CD14-positive monocyte (primary cell): ENCODE measurements around the gene BPIFB1. TPM values are rescaled to one million over a fixed set of nuclear protein-coding genes. Genes with fewer than 3 reads are reported as not detected.

ENCODE experiments used
- DNase-seq, 3 donors: peaks; one replicate each; pipeline ENCODE4 v3.0.0-alpha.2; 2011 to 2022
- H2AFZ ChIP-seq: 2 replicates; pipeline ENCODE4 v1.6.0; 2012; ENCODE audit warnings: mild to moderate bottlenecking, low read depth, low read length, inconsistent platforms; ENCODE audit not compliant: insufficient read depth, poor library complexity, severe bottlenecking
- H3K27ac ChIP-seq, 2 donors: 1 replicate in 1 of 2; 2 replicates in 1 of 2; pipeline ENCODE4 v1.5.1; 2012 to 2013; ENCODE audit warnings: low read length in 2 of 2, control low read depth in 1 of 2, inconsistent platforms in 1 of 2, low read depth in 1 of 2, mild to moderate bottlenecking in 1 of 2
- H3K27me3 ChIP-seq, 2 donors: one replicate each; pipeline versions ENCODE4 v1.6.0 to v1.6.1; 2011 to 2013; ENCODE audit warnings: low read length in 2 of 2; ENCODE audit not compliant: control insufficient read depth in 2 of 2, insufficient read depth in 2 of 2
- H3K36me3 ChIP-seq, 2 donors: replicated peaks in 1 of 2; 1 replicate in 1 of 2; 2 replicates in 1 of 2; pipeline versions ENCODE4 v1.5.1 to v1.6.1; 2012 to 2013; ENCODE audit warnings: low read length in 2 of 2, control low read depth in 1 of 2, inconsistent platforms in 1 of 2, mild to moderate bottlenecking in 1 of 2; ENCODE audit not compliant: insufficient read depth in 2 of 2, control insufficient read depth in 1 of 2
- H3K4me1 ChIP-seq, 2 donors: 1 replicate in 1 of 2; 2 replicates in 1 of 2; pipeline versions ENCODE4 v1.5.1 to v1.6.1; 2012 to 2013; ENCODE audit warnings: low read length in 2 of 2, control low read depth in 1 of 2, inconsistent platforms in 1 of 2, mild to moderate bottlenecking in 1 of 2, moderate library complexity in 1 of 2; ENCODE audit not compliant: insufficient read depth in 2 of 2, control insufficient read depth in 1 of 2
- H3K4me2 ChIP-seq: replicated peaks from 2 replicates; pipeline ENCODE3; 2012; ENCODE audit warnings: low read length, moderate library complexity, mild to moderate bottlenecking; ENCODE audit not compliant: poor library complexity, severe bottlenecking; ENCODE audit errors: extremely low read depth
- H3K4me3 ChIP-seq, 3 experiments: fragments of 200-600 bp in 1 of 3; sonication (generic) in 1 of 3; replicated peaks in 1 of 3; 1 replicate in 2 of 3; 2 replicates in 1 of 3; pipeline ENCODE4 v1.5.1; 2011 to 2013; ENCODE audit warnings: low read length in 3 of 3, mild to moderate bottlenecking in 3 of 3, control low read depth in 2 of 3, low read depth in 2 of 3, inconsistent platforms in 1 of 3, moderate library complexity in 1 of 3
- H3K79me2 ChIP-seq: 2 replicates; pipeline ENCODE4 v1.6.0; 2012; ENCODE audit warnings: mild to moderate bottlenecking, control low read depth, inconsistent platforms, low read length, moderate library complexity; ENCODE audit not compliant: insufficient read depth
- H3K9ac ChIP-seq: 2 replicates; pipeline ENCODE4 v1.6.0; 2017; ENCODE audit warnings: low read length, mild to moderate bottlenecking; ENCODE audit not compliant: insufficient read depth, poor library complexity, severe bottlenecking
- H3K9me3 ChIP-seq, 2 donors: replicated peaks in 1 of 2; 1 replicate in 1 of 2; 2 replicates in 1 of 2; pipeline versions ENCODE4 v1.5.1 to v1.6.1; 2012 to 2013; ENCODE audit warnings: low read length in 2 of 2, control low read depth in 1 of 2; ENCODE audit not compliant: control insufficient read depth in 1 of 2, insufficient read depth in 1 of 2
- H4K20me1 ChIP-seq: 2 replicates; pipeline ENCODE4 v1.6.0; 2012; ENCODE audit warnings: mild to moderate bottlenecking, low read length, control low read depth, moderate library complexity; ENCODE audit not compliant: insufficient read depth
- H3K27ac Mint-ChIP-seq, 7 donors: one replicate each; pipeline ENCODE4 v1.8.0; 2020; ENCODE audit warnings: mild to moderate bottlenecking in 7 of 7, mixed read lengths in 7 of 7, moderate library complexity in 6 of 7, inconsistent platforms in 2 of 7
- H3K27me3 Mint-ChIP-seq, 3 donors: one replicate each; pipeline ENCODE4 v1.8.0; 2021 to 2022; ENCODE audit warnings: low read depth in 3 of 3, mild to moderate bottlenecking in 3 of 3, mixed read lengths in 3 of 3, moderate library complexity in 3 of 3, inconsistent platforms in 1 of 3
- H3K36me3 Mint-ChIP-seq, 2 donors: one replicate each; pipeline ENCODE4 v1.8.0; 2020; ENCODE audit warnings: mixed read lengths in 2 of 2, inconsistent platforms in 1 of 2, mild to moderate bottlenecking in 1 of 2
- H3K4me1 Mint-ChIP-seq: one replicate; pipeline ENCODE4 v1.8.0; 2020; ENCODE audit warnings: mild to moderate bottlenecking, mixed read lengths
- H3K4me3 Mint-ChIP-seq, 2 donors: one replicate each; pipeline ENCODE4 v1.8.0; 2020; ENCODE audit warnings: mild to moderate bottlenecking in 2 of 2, mixed read lengths in 2 of 2, moderate library complexity in 1 of 2
- H3K9me3 Mint-ChIP-seq, 7 donors: one replicate each; pipeline ENCODE4 v1.8.0; 2020 to 2022; ENCODE audit warnings: mixed read lengths in 7 of 7, mild to moderate bottlenecking in 6 of 7, moderate library complexity in 6 of 7, inconsistent platforms in 2 of 7
- WGBS: methylation state at CpG from one replicate; pipeline ENCODE4 v1.1.5; 2013; ENCODE audit warnings: missing lambda C conversion rate; ENCODE audit not compliant: insufficient coverage; 5-methylcytosine and 5-hydroxymethylcytosine counted together
- intact Hi-C, 2 donors: fragments of 100-400 bp; cut with micrococcal nuclease; formaldehyde crosslinking; loops; one replicate each; pipeline versions ENCODE4 v1.15.0 to v1.15.1; 2023
- polyA minus RNA-seq: library from RNA; depleted of rRNA, polyadenylated mRNA; stranded (reverse); fragments of >200 nt; gene quantifications from 2 replicates; pipeline ENCODE4 v1.2.3, GENCODE V29; 2012
- polyA plus RNA-seq, 3 donors: library from polyadenylated mRNA; depleted of rRNA in 1 of 3; unstranded in 2 of 3; stranded (reverse) in 1 of 3; fragments of 300-500 nt in 2 of 3; fragments of >200 nt in 1 of 3; fragmentation: Illumina TruSeq in 2 of 3; gene quantifications; 1 replicate in 2 of 3; 2 replicates in 1 of 3; pipeline ENCODE4 v1.2.3, GENCODE V29; 2012 to 2021
- total RNA-seq, 12 experiments: library from RNA in 1 of 12; stranded (reverse) in 1 of 12; fragments of 120-200 nt in 1 of 12; gene quantifications; one replicate each; pipeline ENCODE4 v1.2.4 and lab custom pipeline; 2013 to 2026; ENCODE audit warnings: mixed read lengths in 6 of 12, inconsistent platforms in 1 of 12
- TF ChIP-seq, protein P1 (sequence below): fragments of 200-600 bp; IDR thresholded peaks from one replicate; pipeline ENCODE4 v1.8.0; 2022; ENCODE audit warnings: antibody characterized with exemption, mild to moderate bottlenecking

The BPIFB1 gene, protein sequence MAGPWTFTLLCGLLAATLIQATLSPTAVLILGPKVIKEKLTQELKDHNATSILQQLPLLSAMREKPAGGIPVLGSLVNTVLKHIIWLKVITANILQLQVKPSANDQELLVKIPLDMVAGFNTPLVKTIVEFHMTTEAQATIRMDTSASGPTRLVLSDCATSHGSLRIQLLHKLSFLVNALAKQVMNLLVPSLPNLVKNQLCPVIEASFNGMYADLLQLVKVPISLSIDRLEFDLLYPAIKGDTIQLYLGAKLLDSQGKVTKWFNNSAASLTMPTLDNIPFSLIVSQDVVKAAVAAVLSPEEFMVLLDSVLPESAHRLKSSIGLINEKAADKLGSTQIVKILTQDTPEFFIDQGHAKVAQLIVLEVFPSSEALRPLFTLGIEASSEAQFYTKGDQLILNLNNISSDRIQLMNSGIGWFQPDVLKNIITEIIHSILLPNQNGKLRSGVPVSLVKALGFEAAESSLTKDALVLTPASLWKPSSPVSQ
- total RNA-seq (2013) = not detected
- not detected for polyA plus RNA-seq
- polyA minus RNA-seq = not detected in 2 replicates
- total RNA-seq (lab: John Stamatoyannopoulos, UW) = 0 to 6.3 (median 0.05) reads per million in 11 experiments

DNA sequence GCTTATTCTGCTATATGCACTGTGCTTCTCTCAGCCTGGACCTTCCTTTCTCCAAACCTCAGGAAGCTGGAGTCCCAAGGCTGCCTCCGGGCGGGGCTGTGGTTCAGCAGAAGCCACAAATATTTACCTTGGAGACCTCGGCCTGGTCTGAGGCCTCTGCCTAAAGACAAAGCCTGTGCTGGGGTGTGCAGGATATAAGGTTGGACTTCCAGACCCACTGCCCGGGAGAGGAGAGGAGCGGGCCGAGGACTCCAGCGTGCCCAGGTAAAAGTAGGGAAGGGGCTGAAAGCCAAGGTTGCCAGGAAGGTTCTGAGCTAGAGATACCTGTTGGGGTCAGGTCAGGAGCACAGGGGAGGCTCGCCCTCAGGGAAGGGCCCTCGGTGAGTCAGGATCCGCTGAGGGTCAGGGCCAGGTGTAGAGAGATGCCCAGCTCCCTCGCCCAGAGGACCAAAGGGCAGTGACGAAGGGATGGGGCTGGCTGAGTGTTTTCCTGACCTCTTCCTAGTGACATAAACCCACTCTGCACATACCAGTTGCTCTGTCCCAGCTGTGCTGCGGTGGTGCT lies at the start of gene BPIFB1:
Gene BPIFB1 (plus strand): TSS at position 224 of the 565 bp plus-strand sequence. CDS start 2,860 bp downstream, outside the sequence.
- no peak for DNase-seq
- H3K27me3 Mint-ChIP-seq = peaks cover 3 to 10% (median 5%) of the 10 kb centered on the region in 3 donors
- no peak within 1 kb of the TSS for H3K4me2 ChIP-seq
- TF ChIP-seq, protein P1, sequence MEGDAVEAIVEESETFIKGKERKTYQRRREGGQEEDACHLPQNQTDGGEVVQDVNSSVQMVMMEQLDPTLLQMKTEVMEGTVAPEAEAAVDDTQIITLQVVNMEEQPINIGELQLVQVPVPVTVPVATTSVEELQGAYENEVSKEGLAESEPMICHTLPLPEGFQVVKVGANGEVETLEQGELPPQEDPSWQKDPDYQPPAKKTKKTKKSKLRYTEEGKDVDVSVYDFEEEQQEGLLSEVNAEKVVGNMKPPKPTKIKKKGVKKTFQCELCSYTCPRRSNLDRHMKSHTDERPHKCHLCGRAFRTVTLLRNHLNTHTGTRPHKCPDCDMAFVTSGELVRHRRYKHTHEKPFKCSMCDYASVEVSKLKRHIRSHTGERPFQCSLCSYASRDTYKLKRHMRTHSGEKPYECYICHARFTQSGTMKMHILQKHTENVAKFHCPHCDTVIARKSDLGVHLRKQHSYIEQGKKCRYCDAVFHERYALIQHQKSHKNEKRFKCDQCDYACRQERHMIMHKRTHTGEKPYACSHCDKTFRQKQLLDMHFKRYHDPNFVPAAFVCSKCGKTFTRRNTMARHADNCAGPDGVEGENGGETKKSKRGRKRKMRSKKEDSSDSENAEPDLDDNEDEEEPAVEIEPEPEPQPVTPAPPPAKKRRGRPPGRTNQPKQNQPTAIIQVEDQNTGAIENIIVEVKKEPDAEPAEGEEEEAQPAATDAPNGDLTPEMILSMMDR = no peak
- H3K9ac ChIP-seq = no peak within 1 kb of the TSS
- H3K9me3 Mint-ChIP-seq = no peaks in the 10 kb centered on the region
- WGBS = 96% methylated on average over 7 of the region's 13 CpGs
- no peak within 1 kb of the TSS for H2AFZ ChIP-seq
- H3K4me1 Mint-ChIP-seq = peaks cover 2% of the 10 kb centered on the region
- H3K27ac Mint-ChIP-seq = peak within 1 kb of the TSS in 1 of 7 donors; percentile 1
- no peaks in the 10 kb centered on the region for H4K20me1 ChIP-seq
- H3K36me3 ChIP-seq = no peaks in the 10 kb centered on the region
- no peaks in the 10 kb centered on the region for H3K79me2 ChIP-seq
- H3K4me1 ChIP-seq = no peaks in the 10 kb centered on the region
- H3K27me3 ChIP-seq = no peaks in the 10 kb centered on the region
- intact Hi-C loops = no loop called here
- no peak within 1 kb of the TSS for H3K27ac ChIP-seq
- no peak within 1 kb of the TSS for H3K4me3 Mint-ChIP-seq
- no peaks in the 10 kb centered on the region for H3K9me3 ChIP-seq
- no peaks in the 10 kb centered on the region for H3K36me3 Mint-ChIP-seq
- no peak within 1 kb of the TSS for H3K4me3 ChIP-seq

DNA sequence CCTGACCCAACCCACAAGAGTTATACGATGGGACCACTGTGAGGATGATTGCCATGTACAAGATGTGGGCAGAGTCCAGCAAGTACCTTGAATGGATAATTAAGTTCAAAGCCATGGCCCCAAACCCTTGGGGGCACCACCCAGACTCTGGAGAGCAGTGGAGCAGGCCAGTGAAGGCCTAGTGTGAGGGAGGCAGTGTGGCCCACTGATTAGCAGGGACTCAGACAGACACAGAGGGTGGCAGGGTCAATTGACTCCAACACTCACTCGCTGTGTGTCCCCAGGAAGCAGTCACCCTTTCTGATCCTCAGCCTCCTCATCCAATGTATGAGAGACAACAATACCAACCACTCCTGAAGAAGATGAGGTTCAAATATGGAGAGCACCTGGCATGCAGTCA lies 49.0 kb upstream of the BPIFB1 start:
- Mint-ChIP-seq H3K27ac (no peak overlapping the region), H3K36me3 (no peaks in the 10 kb centered on the region), H3K9me3 (peaks cover 0 to 2% (median 0%) of the 10 kb centered on the region in 7 donors), H3K4me3 (no peak overlapping the region), H3K4me1 (peaks cover 13% of the 10 kb centered on the region), H3K27me3 (peaks cover 5 to 21% (median 7%) of the 10 kb centered on the region in 3 donors)
- no peak for DNase-seq
- no CpG with 5 or more reads among the region's 2 CpGs for WGBS
- intact Hi-C loops = no loop called here
- Histone ChIP-seq H3K9me3 (no peaks in the 10 kb centered on the region), H4K20me1 (no peaks in the 10 kb centered on the region), H3K27me3 (peaks cover 0 to 2% of the 10 kb centered on the region in 2 donors), H3K36me3 (no peaks in the 10 kb centered on the region), H3K4me3 (no peak overlapping the region), H2AFZ (no peak overlapping the region), H3K79me2 (no peaks in the 10 kb centered on the region), H3K27ac (no peak overlapping the region), H3K4me1 (peaks cover 5% of the 10 kb centered on the region in 2 donors), H3K9ac (no peak overlapping the region), H3K4me2 (no peak overlapping the region)
- TF ChIP-seq, protein P1 = no peak
